HepG2 (cell line): ENCODE results near the gene DNAJB2. TPM values are rescaled to one million over a fixed set of nuclear protein-coding genes. Genes with fewer than 3 reads are reported as not detected.

Source experiments
- CC2D1A ChIP-seq: sonication (generic); formaldehyde crosslinking; IDR thresholded peaks from 2 replicates; pipeline ENCODE4 v1.8.1; 2023; ENCODE audit warnings: mild to moderate bottlenecking, missing genetic modification reagents
- EED ChIP-seq: sonication (generic); formaldehyde crosslinking; IDR thresholded peaks from 2 replicates; pipeline ENCODE4 v1.5.0; 2020; ENCODE audit warnings: mild to moderate bottlenecking, missing genetic modification reagents
- EP300 ChIP-seq, 3 experiments: sonication (generic) in 1 of 3; formaldehyde crosslinking in 1 of 3; IDR thresholded peaks; 2 replicates each; pipeline versions ENCODE4 v1.5.1 to v1.6.1; 2011 to 2020; ENCODE audit warnings: low read depth in 2 of 3, low read length in 2 of 3, borderline replicate concordance in 1 of 3, improper control_type of control experiment in 1 of 3, mild to moderate bottlenecking in 1 of 3, missing genetic modification reagents in 1 of 3, moderate library complexity in 1 of 3
- FOXJ3 ChIP-seq: sonication (generic); formaldehyde crosslinking; IDR thresholded peaks from 2 replicates; pipeline ENCODE4 v1.4.0; 2020; ENCODE audit warnings: missing genetic modification reagents, mild to moderate bottlenecking, borderline replicate concordance
- HMG20B ChIP-seq: conservative IDR thresholded peaks from 2 replicates; pipeline ENCODE4 v1.6.1; 2016; ENCODE audit warnings: missing genetic modification reagents, missing compliant biosample characterization
- PHB2 ChIP-seq: fragments of 450-650 bp; IDR thresholded peaks from 2 replicates; pipeline ENCODE4 v1.6.1; 2018; ENCODE audit not compliant: partially characterized antibody
- RFXANK ChIP-seq: IDR thresholded peaks from 2 replicates; pipeline ENCODE4 v1.6.1; 2016
- TBP ChIP-seq: sonication (generic); formaldehyde crosslinking; IDR thresholded peaks from 2 replicates; pipeline ENCODE4 v1.5.0; 2020; ENCODE audit warnings: missing genetic modification reagents
- ZFP36L1 ChIP-seq: sonication (generic); formaldehyde crosslinking; IDR thresholded peaks from 2 replicates; pipeline ENCODE4 v1.8.0; 2022; ENCODE audit warnings: mild to moderate bottlenecking, missing genetic modification reagents, moderate library complexity
- ZMYM3 ChIP-seq: sonication (generic); formaldehyde crosslinking; IDR thresholded peaks from 2 replicates; pipeline ENCODE4 v1.5.1; 2020; ENCODE audit warnings: mild to moderate bottlenecking, missing genetic modification reagents
- ZNF337 ChIP-seq: sonication (generic); formaldehyde crosslinking; IDR thresholded peaks from 2 replicates; pipeline ENCODE4 v1.5.1; 2020; ENCODE audit warnings: missing genetic modification reagents, low read depth, mild to moderate bottlenecking, borderline replicate concordance
- ZNF33A ChIP-seq: sonication (generic); formaldehyde crosslinking; IDR thresholded peaks from 2 replicates; pipeline ENCODE4 v1.5.1; 2020; ENCODE audit warnings: missing genetic modification reagents, mild to moderate bottlenecking, moderate library complexity, borderline replicate concordance
- ZNF557 ChIP-seq: sonication (generic); formaldehyde crosslinking; IDR thresholded peaks from 2 replicates; pipeline ENCODE4 v1.4.0; 2020; ENCODE audit warnings: missing genetic modification reagents
- ZNF674 ChIP-seq: sonication (generic); formaldehyde crosslinking; IDR thresholded peaks from 2 replicates; pipeline ENCODE4 v1.5.0; 2020; ENCODE audit warnings: low read depth, mild to moderate bottlenecking, missing genetic modification reagents
- ZNF761 ChIP-seq: sonication (generic); formaldehyde crosslinking; conservative IDR thresholded peaks from 2 replicates; pipeline ENCODE4 v1.4.0; 2020; ENCODE audit warnings: mild to moderate bottlenecking, missing genetic modification reagents
- ZNF773 ChIP-seq: sonication (generic); formaldehyde crosslinking; IDR thresholded peaks from 2 replicates; pipeline ENCODE4 v1.4.0; 2020; ENCODE audit warnings: missing genetic modification reagents, borderline replicate concordance
- ZNF781 ChIP-seq: sonication (generic); formaldehyde crosslinking; IDR thresholded peaks from 2 replicates; pipeline ENCODE4 v1.5.1; 2020; ENCODE audit warnings: borderline replicate concordance, mild to moderate bottlenecking, missing genetic modification reagents; ENCODE audit errors: not compliant biosample characterization
- ZNF883 ChIP-seq: sonication (generic); formaldehyde crosslinking; IDR thresholded peaks from 2 replicates; pipeline ENCODE4 v1.5.1; 2020; ENCODE audit warnings: mild to moderate bottlenecking, missing genetic modification reagents; ENCODE audit errors: not compliant biosample characterization
- polyA plus RNA-seq, 8 experiments: library from polyadenylated mRNA; depleted of rRNA in 3 of 8; stranded (reverse) in 7 of 8; unstranded in 1 of 8; fragments of >200 nt; fragmentation: Illumina TruSeq in 4 of 8; extraction: Trizol in 4 of 8; gene quantifications; 2 replicates each; pipeline versions ENCODE4 v1.2.1 to v1.2.3, GENCODE V29; 2011 to 2016; ENCODE audit warnings: low read depth in 4 of 8, missing spikeins in 1 of 8, mixed read lengths in 1 of 8; ENCODE audit not compliant: insufficient read depth in 1 of 8
- total RNA-seq, 5 experiments: library from RNA; depleted of rRNA; stranded (reverse); fragments of >200 nt; fragmentation: Illumina TruSeq; extraction: Trizol; gene quantifications; 2 replicates each; pipeline ENCODE4 v1.2.3, GENCODE V29; 2016; ENCODE audit warnings: low read depth in 1 of 5
- TF ChIP-seq, protein P1 (sequence below): sonication (generic); formaldehyde crosslinking; IDR thresholded peaks from 2 replicates; pipeline ENCODE4 v1.4.0; 2020; ENCODE audit warnings: mild to moderate bottlenecking, missing genetic modification reagents
- TF ChIP-seq, protein P2 (sequence below): sonication (generic); formaldehyde crosslinking; IDR thresholded peaks from 2 replicates; pipeline ENCODE4 v1.4.0; 2020; ENCODE audit warnings: missing genetic modification reagents
- TF ChIP-seq, protein P3 (sequence below): sonication (generic); formaldehyde crosslinking; IDR thresholded peaks from 2 replicates; pipeline ENCODE4 v1.5.0; 2020; ENCODE audit warnings: mild to moderate bottlenecking, missing genetic modification reagents

Gene DNAJB2
- total and polyA plus RNA-seq, 2 of the 13 experiments (the other 11 are each of a cell fraction or from before 2014, with no cell fraction given): 21.3 to 31.1 TPM

DNA sequence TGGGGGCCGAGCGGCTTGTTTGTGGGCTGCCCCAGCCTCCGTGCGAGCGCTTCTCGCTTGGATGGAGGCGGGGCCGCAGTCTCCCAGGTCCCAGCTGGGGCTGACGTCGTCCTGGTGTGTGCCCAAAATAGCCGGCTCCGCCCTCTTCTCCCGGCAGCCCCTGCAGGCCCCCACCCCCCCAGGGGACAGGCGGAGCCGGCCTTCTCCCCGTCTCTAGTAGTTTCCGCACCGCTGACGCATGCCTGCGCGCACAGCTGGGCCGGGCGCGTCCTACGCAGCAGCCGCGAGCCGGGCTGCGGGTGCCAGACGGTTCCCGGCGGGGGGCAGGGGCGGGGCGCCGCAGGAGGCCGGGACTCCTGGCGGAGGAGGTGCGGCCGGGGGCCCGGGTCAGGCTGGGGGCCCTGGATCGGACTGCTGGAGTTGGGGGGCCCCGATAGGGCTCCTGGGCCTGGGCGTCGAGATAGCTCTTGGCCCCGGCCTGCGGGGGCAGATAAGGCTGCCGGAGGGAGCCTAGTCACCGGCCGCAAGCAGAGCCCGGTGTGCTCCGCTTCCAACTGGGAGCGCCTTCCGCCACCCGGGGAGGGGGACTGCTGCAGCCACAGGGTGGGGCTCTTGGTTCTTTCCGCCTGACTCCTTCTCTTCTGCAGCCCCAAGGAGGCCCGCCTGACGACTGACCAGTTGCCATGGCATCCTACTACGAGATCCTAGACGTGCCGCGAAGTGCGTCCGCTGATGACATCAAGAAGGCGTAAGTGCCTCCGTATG lies at the start of gene DNAJB2 (continued):
- TF ChIP-seq, protein P1, sequence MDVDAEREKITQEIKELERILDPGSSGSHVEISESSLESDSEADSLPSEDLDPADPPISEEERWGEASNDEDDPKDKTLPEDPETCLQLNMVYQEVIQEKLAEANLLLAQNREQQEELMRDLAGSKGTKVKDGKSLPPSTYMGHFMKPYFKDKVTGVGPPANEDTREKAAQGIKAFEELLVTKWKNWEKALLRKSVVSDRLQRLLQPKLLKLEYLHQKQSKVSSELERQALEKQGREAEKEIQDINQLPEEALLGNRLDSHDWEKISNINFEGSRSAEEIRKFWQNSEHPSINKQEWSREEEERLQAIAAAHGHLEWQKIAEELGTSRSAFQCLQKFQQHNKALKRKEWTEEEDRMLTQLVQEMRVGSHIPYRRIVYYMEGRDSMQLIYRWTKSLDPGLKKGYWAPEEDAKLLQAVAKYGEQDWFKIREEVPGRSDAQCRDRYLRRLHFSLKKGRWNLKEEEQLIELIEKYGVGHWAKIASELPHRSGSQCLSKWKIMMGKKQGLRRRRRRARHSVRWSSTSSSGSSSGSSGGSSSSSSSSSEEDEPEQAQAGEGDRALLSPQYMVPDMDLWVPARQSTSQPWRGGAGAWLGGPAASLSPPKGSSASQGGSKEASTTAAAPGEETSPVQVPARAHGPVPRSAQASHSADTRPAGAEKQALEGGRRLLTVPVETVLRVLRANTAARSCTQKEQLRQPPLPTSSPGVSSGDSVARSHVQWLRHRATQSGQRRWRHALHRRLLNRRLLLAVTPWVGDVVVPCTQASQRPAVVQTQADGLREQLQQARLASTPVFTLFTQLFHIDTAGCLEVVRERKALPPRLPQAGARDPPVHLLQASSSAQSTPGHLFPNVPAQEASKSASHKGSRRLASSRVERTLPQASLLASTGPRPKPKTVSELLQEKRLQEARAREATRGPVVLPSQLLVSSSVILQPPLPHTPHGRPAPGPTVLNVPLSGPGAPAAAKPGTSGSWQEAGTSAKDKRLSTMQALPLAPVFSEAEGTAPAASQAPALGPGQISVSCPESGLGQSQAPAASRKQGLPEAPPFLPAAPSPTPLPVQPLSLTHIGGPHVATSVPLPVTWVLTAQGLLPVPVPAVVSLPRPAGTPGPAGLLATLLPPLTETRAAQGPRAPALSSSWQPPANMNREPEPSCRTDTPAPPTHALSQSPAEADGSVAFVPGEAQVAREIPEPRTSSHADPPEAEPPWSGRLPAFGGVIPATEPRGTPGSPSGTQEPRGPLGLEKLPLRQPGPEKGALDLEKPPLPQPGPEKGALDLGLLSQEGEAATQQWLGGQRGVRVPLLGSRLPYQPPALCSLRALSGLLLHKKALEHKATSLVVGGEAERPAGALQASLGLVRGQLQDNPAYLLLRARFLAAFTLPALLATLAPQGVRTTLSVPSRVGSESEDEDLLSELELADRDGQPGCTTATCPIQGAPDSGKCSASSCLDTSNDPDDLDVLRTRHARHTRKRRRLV (CRISPR knock-in tag): 0 out of 2 replicates have a peak, but pooled peaks have one; percentile 52
- TF ChIP-seq ZNF781 (CRISPR knock-in tag) (no peak), ZNF761 (CRISPR knock-in tag) (no peak), ZFP36L1 (CRISPR knock-in tag) (no peak; the same call in 1 of the 2 replicates), ZNF557 (CRISPR knock-in tag) (0 out of 2 replicates have a peak, but pooled peaks have one; percentile 62), PHB2 (no peak), ZMYM3 (CRISPR knock-in tag) (no peak), HMG20B (CRISPR knock-in tag) (0 out of 2 replicates have a peak, but pooled peaks have one; percentile 26), ZNF337 (CRISPR knock-in tag) (no peak), RFXANK (CRISPR knock-in tag) (no peak), ZNF674 (peak; percentile 89; the same call in 1 of the 2 replicates), EP300 (IDR thresholded peaks at IDR 0.05; ENCODE audit: low read depth in 2 of 2, low read length in 2 of 2) (no peak; a peak in 1 of 4 replicates), EP300 (CRISPR knock-in tag; IDR thresholded peaks at IDR 0.05; ENCODE audit: borderline replicate concordance) (no peak), ZNF33A (CRISPR knock-in tag) (no peak), ZNF773 (peak; percentile 46; the same call in 1 of the 2 replicates), EED (no peak; the same call in 1 of the 2 replicates), TBP (CRISPR knock-in tag) (no peak), ZNF883 (CRISPR knock-in tag) (peak; percentile 42), CC2D1A (CRISPR knock-in tag) (no peak), FOXJ3 (no peak)
- TF ChIP-seq, protein P2, sequence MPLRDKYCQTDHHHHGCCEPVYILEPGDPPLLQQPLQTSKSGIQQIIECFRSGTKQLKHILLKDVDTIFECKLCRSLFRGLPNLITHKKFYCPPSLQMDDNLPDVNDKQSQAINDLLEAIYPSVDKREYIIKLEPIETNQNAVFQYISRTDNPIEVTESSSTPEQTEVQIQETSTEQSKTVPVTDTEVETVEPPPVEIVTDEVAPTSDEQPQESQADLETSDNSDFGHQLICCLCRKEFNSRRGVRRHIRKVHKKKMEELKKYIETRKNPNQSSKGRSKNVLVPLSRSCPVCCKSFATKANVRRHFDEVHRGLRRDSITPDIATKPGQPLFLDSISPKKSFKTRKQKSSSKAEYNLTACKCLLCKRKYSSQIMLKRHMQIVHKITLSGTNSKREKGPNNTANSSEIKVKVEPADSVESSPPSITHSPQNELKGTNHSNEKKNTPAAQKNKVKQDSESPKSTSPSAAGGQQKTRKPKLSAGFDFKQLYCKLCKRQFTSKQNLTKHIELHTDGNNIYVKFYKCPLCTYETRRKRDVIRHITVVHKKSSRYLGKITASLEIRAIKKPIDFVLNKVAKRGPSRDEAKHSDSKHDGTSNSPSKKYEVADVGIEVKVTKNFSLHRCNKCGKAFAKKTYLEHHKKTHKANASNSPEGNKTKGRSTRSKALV (CRISPR knock-in tag): peak; percentile 82
- TF ChIP-seq, protein P3, sequence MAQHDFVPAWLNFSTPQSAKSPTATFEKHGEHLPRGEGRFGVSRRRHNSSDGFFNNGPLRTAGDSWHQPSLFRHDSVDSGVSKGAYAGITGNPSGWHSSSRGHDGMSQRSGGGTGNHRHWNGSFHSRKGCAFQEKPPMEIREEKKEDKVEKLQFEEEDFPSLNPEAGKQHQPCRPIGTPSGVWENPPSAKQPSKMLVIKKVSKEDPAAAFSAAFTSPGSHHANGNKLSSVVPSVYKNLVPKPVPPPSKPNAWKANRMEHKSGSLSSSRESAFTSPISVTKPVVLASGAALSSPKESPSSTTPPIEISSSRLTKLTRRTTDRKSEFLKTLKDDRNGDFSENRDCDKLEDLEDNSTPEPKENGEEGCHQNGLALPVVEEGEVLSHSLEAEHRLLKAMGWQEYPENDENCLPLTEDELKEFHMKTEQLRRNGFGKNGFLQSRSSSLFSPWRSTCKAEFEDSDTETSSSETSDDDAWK (CRISPR knock-in tag): no peak
